Mesenchymal stem cell (in vitro differentiated cells and primary cell): ENCODE data around the gene MYO9B.

Experiments used
- DNase-seq: peaks from one replicate; pipeline ENCODE4 v3.0.0-alpha.2; 2013
- H2AFZ ChIP-seq: one replicate; pipeline ENCODE4 v1.6.1; 2013; ENCODE audit warnings: low read depth, mild to moderate bottlenecking, control low read depth, inconsistent platforms, low read length, moderate library complexity
- H2AK5ac ChIP-seq: 2 replicates; pipeline ENCODE4 v1.6.1; 2013; ENCODE audit warnings: low read length, moderate library complexity, mild to moderate bottlenecking, inconsistent platforms; ENCODE audit not compliant: severe bottlenecking
- H2BK120ac ChIP-seq: one replicate; pipeline ENCODE4 v1.6.1; 2013; ENCODE audit warnings: low read depth, mild to moderate bottlenecking, inconsistent platforms, low read length, moderate library complexity
- H2BK12ac ChIP-seq, 2 experiments: one replicate each; pipeline ENCODE4 v1.6.1; 2013; ENCODE audit warnings: inconsistent platforms in 2 of 2, low read length in 2 of 2, mild to moderate bottlenecking in 2 of 2, moderate library complexity in 2 of 2, control low read depth in 1 of 2
- H2BK15ac ChIP-seq: one replicate; pipeline ENCODE4 v1.6.1; 2013; ENCODE audit warnings: mild to moderate bottlenecking, low read depth, inconsistent platforms; ENCODE audit not compliant: poor library complexity, severe bottlenecking
- H2BK5ac ChIP-seq: 2 replicates; pipeline ENCODE4 v1.6.1; 2013; ENCODE audit warnings: low read depth, mild to moderate bottlenecking, low read length, control low read depth, inconsistent platforms; ENCODE audit not compliant: poor library complexity, severe bottlenecking
- H3K14ac ChIP-seq, 2 experiments: one replicate each; pipeline ENCODE4 v1.6.1; 2013; ENCODE audit warnings: inconsistent platforms in 2 of 2, low read length in 2 of 2, control low read depth in 1 of 2, mild to moderate bottlenecking in 1 of 2, moderate library complexity in 1 of 2
- H3K18ac ChIP-seq, 2 experiments: one replicate each; pipeline ENCODE4 v1.6.1; 2013; ENCODE audit warnings: inconsistent platforms in 2 of 2, low read length in 2 of 2, control low read depth in 1 of 2, low read depth in 1 of 2, mild to moderate bottlenecking in 1 of 2
- H3K23ac ChIP-seq, 2 experiments: one replicate each; pipeline ENCODE4 v1.6.1; 2013; ENCODE audit warnings: inconsistent platforms in 2 of 2, low read length in 2 of 2, mild to moderate bottlenecking in 2 of 2, moderate library complexity in 2 of 2, control low read depth in 1 of 2
- H3K27ac ChIP-seq: 2 replicates; pipeline ENCODE4 v1.5.1; 2013; ENCODE audit warnings: mild to moderate bottlenecking, moderate library complexity, low read length, control low read depth, inconsistent platforms; ENCODE audit not compliant: poor library complexity, severe bottlenecking
- H3K27me3 ChIP-seq, 2 experiments: 2 replicates each; pipeline versions ENCODE4 v1.6.1 to v1.7.0; 2013; ENCODE audit warnings: low read length in 2 of 2, mild to moderate bottlenecking in 2 of 2, moderate library complexity in 2 of 2, control low read depth in 1 of 2, inconsistent platforms in 1 of 2; ENCODE audit not compliant: control insufficient read depth in 1 of 2, insufficient read depth in 1 of 2
- H3K36me3 ChIP-seq, 2 experiments: 2 replicates each; pipeline versions ENCODE4 v1.6.1 to v1.7.0; 2013; ENCODE audit warnings: low read length in 2 of 2, control low read depth in 1 of 2, inconsistent platforms in 1 of 2, low read depth in 1 of 2, mild to moderate bottlenecking in 1 of 2; ENCODE audit not compliant: insufficient read depth in 2 of 2, control insufficient read depth in 1 of 2
- H3K4ac ChIP-seq, 2 experiments: one replicate each; pipeline ENCODE4 v1.6.1; 2013; ENCODE audit warnings: inconsistent platforms in 2 of 2, low read length in 2 of 2, mild to moderate bottlenecking in 2 of 2, moderate library complexity in 2 of 2, control low read depth in 1 of 2, low read depth in 1 of 2
- H3K4me1 ChIP-seq: 2 replicates; pipeline ENCODE4 v1.6.1; 2013; ENCODE audit warnings: low read depth, low read length, control low read depth; ENCODE audit not compliant: control insufficient read depth, insufficient read depth
- H3K4me2 ChIP-seq: 2 replicates; pipeline ENCODE4 v1.6.1; 2013; ENCODE audit warnings: low read length, mild to moderate bottlenecking, inconsistent platforms; ENCODE audit not compliant: poor library complexity, severe bottlenecking
- H3K4me3 ChIP-seq, 2 experiments: 2 replicates each; pipeline versions ENCODE4 v1.5.1 to v1.7.0; 2013; ENCODE audit warnings: low read length in 2 of 2, mild to moderate bottlenecking in 2 of 2, control low read depth in 1 of 2, low read depth in 1 of 2; ENCODE audit not compliant: insufficient read depth in 1 of 2
- H3K79me1 ChIP-seq: replicated peaks from 2 replicates; pipeline ENCODE4 v1.6.1; 2013; ENCODE audit warnings: mild to moderate bottlenecking, control low read depth, low read length, inconsistent platforms; ENCODE audit not compliant: poor library complexity, severe bottlenecking
- H3K9ac ChIP-seq: 2 replicates; pipeline ENCODE4 v1.7.0; 2013; ENCODE audit warnings: mild to moderate bottlenecking, low read length, moderate library complexity
- H3K9me3 ChIP-seq: 2 replicates; pipeline ENCODE4 v1.7.0; 2013; ENCODE audit warnings: mild to moderate bottlenecking, low read length; ENCODE audit not compliant: control insufficient read depth
- H4K8ac ChIP-seq: one replicate; pipeline ENCODE4 v1.6.1; 2013; ENCODE audit warnings: inconsistent platforms, mild to moderate bottlenecking, low read length, moderate library complexity
- H4K91ac ChIP-seq: one replicate; pipeline ENCODE4 v1.6.1; 2013; ENCODE audit warnings: mild to moderate bottlenecking, low read length, inconsistent platforms
- WGBS: methylation state at CpG from one replicate; pipeline ENCODE4 v1.1.7; 2013; ENCODE audit warnings: mixed read lengths; 5-methylcytosine and 5-hydroxymethylcytosine counted together

MYO9B gene

DNA sequence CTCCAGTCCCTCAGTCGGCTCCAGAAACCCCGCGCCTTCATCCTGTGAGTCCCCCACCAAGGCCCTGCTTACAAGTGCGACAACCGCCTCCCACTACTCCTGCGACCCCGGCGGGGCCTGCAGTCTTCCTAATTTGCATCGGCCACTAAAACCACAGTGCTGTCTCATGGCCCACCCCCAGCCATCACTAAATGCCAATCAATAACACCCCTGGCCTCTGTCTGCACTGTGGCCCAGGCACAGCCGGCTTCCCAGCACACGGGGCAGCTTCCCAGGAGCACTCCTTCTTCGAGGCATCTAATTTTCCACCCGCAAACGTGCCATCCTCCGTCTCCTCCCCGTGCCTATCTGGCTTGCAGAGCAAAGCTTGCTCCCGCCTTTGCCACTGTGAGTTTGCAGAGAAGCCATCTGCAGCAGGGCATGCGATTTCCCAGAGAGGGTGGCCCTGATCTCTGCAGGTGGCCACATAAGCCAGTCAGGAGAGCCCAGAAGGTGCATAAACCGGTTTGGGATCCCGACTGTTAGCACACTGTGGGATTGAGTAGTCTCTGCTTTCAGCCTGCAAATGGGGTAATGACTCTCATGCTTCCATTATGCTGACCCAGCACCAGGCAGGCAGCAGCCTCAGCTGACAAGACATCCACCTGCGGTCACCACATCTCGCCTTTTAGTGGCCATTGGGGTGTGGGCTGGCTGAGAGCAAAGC, 105.6 kb downstream of the MYO9B start:
- no peak overlapping the region for H2BK120ac ChIP-seq
- H4K8ac ChIP-seq = no peak overlapping the region
- no peak overlapping the region for H2BK5ac ChIP-seq
- no peak overlapping the region for H3K4me2 ChIP-seq
- H3K23ac ChIP-seq = no peak overlapping the region
- DNase-seq = no peak
- no peak overlapping the region for H2AFZ ChIP-seq
- H4K91ac ChIP-seq = no peak overlapping the region
- H3K79me1 ChIP-seq = peaks cover 8% of the 10 kb centered on the region
- H3K18ac ChIP-seq = no peak overlapping the region
- H3K14ac ChIP-seq = no peak overlapping the region
- H3K27me3 ChIP-seq = no peaks in the 10 kb centered on the region
- H2BK15ac ChIP-seq = no peak overlapping the region
- no peak overlapping the region for H3K4me3 ChIP-seq
- H3K4me1 ChIP-seq = no peaks in the 10 kb centered on the region
- no peaks in the 10 kb centered on the region for H3K9me3 ChIP-seq
- no peak overlapping the region for H2AK5ac ChIP-seq
- H2BK12ac ChIP-seq = no peak overlapping the region
- H3K4ac ChIP-seq = no peak overlapping the region
- WGBS = 94% methylated on average over 22 of the region's 22 CpGs
- H3K9ac ChIP-seq = no peak overlapping the region
- H3K36me3 ChIP-seq = peaks cover 75 to 77% of the 10 kb centered on the region in 2 experiments
- H3K27ac ChIP-seq = no peak overlapping the region

GRCh38 chr19:17183271-17183761, 107.7 kb downstream of the MYO9B start:
- WGBS = 90% methylated on average over 13 of the region's 14 CpGs
- no peak overlapping the region for H4K8ac ChIP-seq

DNA sequence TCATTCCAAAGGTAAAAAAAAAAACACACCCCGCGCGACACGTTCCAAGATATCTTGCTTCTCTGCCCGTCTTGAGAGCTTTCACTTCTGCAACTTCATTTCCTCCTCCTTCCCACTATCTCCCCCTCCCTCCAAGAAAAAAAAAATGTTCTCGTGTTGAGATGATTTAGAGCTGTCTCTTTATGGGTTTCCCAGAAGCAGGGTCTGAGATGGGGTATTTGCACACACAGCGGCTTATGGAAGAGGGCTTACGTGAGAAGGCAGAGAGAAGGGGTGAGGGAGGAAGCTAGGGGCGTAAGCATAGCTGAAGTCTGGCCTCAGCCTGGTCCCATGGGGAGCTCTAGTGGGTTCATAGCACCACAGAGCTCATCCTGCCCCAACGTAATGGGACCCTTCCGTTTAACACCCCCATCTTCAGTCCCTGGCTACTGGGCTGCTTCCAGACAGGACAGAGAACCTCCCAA, 108.3 kb downstream of the MYO9B start:
- no peak overlapping the region for H3K18ac ChIP-seq
- H2BK15ac ChIP-seq = no peak overlapping the region
- no peaks in the 10 kb centered on the region for H3K27me3 ChIP-seq
- no peak overlapping the region for H3K4me3 ChIP-seq
- no peak overlapping the region for H3K14ac ChIP-seq
- peak; percentile 42 for DNase-seq
- no peaks in the 10 kb centered on the region for H3K4me1 ChIP-seq
- no peak overlapping the region for H4K91ac ChIP-seq
- H3K4me2 ChIP-seq = no peak overlapping the region
- no peak overlapping the region for H2AK5ac ChIP-seq
- no peak overlapping the region for H3K9ac ChIP-seq
- H3K9me3 ChIP-seq = no peaks in the 10 kb centered on the region
- no peak overlapping the region for H2BK12ac ChIP-seq
- no peak overlapping the region for H3K4ac ChIP-seq
- H2AFZ ChIP-seq = no peak overlapping the region
- H2BK5ac ChIP-seq = no peak overlapping the region
- WGBS = 84% methylated on average over 10 of the region's 11 CpGs
- peaks cover 79% of the 10 kb centered on the region in 2 experiments for H3K36me3 ChIP-seq
- peaks cover 13% of the 10 kb centered on the region for H3K79me1 ChIP-seq
- H2BK120ac ChIP-seq = no peak overlapping the region
- H4K8ac ChIP-seq = no peak overlapping the region
- H3K23ac ChIP-seq = no peak overlapping the region
- H3K27ac ChIP-seq = no peak overlapping the region

More at GRCh38 chr19:17183271-17183761, 107.7 kb downstream of the MYO9B start:
- Histone ChIP-seq H3K18ac (no peak overlapping the region), H3K14ac (no peak overlapping the region), H3K79me1 (peaks cover 13% of the 10 kb centered on the region), H3K27ac (no peak overlapping the region), H2AK5ac (no peak overlapping the region), H3K4me3 (no peak overlapping the region), H3K9ac (no peak overlapping the region), H2BK12ac (no peak overlapping the region), H2BK5ac (no peak overlapping the region), H3K9me3 (no peaks in the 10 kb centered on the region), H3K36me3 (peaks cover 77 to 79% of the 10 kb centered on the region in 2 experiments), H2AFZ (no peak overlapping the region), H3K27me3 (no peaks in the 10 kb centered on the region), H3K4me2 (no peak overlapping the region), H3K4me1 (no peaks in the 10 kb centered on the region), H3K23ac (no peak overlapping the region), H4K91ac (no peak overlapping the region), H2BK120ac (no peak overlapping the region), H3K4ac (no peak overlapping the region), H2BK15ac (no peak overlapping the region)
- no peak for DNase-seq

GRCh38 chr19:17184371-17184841, 108.8 kb downstream of the MYO9B start:
- no peak overlapping the region for H2BK120ac ChIP-seq
- H3K27ac ChIP-seq = no peak overlapping the region
- no peak overlapping the region for H3K4ac ChIP-seq
- no peak overlapping the region for H2AK5ac ChIP-seq
- H3K36me3 ChIP-seq = peaks cover 80 to 82% of the 10 kb centered on the region in 2 experiments
- 93% methylated on average over 12 of the region's 12 CpGs for WGBS
- H3K79me1 ChIP-seq = peaks cover 13% of the 10 kb centered on the region
- H3K14ac ChIP-seq = no peak overlapping the region
- peak overlapping the region; percentile 48 for H4K91ac ChIP-seq
- H3K9me3 ChIP-seq = no peaks in the 10 kb centered on the region
- no peak overlapping the region for H2BK12ac ChIP-seq
- H2BK5ac ChIP-seq = no peak overlapping the region
- H2AFZ ChIP-seq = no peak overlapping the region
- no peaks in the 10 kb centered on the region for H3K4me1 ChIP-seq
- no peak overlapping the region for H3K23ac ChIP-seq
- H3K4me3 ChIP-seq = no peak overlapping the region
- no peaks in the 10 kb centered on the region for H3K27me3 ChIP-seq
- no peak overlapping the region for H2BK15ac ChIP-seq
- H3K9ac ChIP-seq = no peak overlapping the region
- H4K8ac ChIP-seq = no peak overlapping the region
- no peak overlapping the region for H3K4me2 ChIP-seq
- H3K18ac ChIP-seq = peak overlapping the region in 1 of 2 experiments; percentile 0
- peak; percentile 39 for DNase-seq
